ENCODE results near the gene SPTB. TPM values are rescaled to one million over a fixed set of nuclear protein-coding genes. Genes with fewer than 3 reads are reported as not detected.

Gene SPTB
- total RNA-seq = 1 to 10 TPM; 5.4 to 7.9 TPM
- polyA plus RNA-seq = 1 to 10 TPM; 1.1 to 1.5 TPM
- long read RNA-seq, donor 1, partial matches to known transcripts = 7 of 39 reads
- long read RNA-seq, donor 1, other reads (novel, unspliced or antisense) = 32 of 39 reads
- long read RNA-seq, donor 2, full-length matches to known transcripts = 1 of 13 reads
- long read RNA-seq, donor 2, partial matches to known transcripts = 3 of 13 reads
- long read RNA-seq, donor 2, other reads (novel, unspliced or antisense) = 9 of 13 reads

DNA sequence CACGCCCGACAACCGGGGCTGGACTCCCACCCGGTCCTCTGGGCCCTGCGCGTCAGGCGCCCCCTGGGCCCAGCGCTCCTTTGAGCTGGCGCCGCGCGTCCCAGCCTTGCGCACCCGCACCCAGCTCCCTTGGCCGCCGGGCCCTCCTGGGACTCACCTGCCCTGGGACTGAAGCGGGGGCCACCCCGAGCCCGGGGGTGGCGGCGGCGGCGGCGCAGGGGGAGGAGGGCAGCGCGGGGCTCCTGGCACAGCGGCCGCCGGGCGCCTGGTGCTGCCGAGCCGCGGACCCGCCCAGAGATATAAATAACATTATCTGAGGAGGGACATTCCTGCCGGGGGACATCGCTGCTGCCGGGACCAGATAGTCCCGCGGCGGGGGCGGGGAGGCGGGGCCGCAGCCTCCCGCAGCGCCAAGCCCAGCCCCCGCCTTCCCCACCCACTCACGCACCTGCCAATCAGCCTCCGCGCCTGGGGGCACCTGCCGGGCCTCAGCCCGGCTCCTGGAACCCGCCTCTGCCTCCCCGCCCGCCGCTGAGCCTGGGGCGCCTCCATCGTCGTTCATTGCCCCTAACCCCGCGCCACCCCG, at the start of gene SPTB:
SPTB (minus strand) TSS at position 273 of the 586 bp plus-strand sequence. CDS start 56,813 bp downstream, outside the sequence.
- intact Hi-C loops (cut with DNase I) = loop anchor here (10.0 kb wide), 1 partner anchor 205 kb away; no protein-coding TSS in a partner anchor
- H3K36me3 ChIP-seq (ENCODE audit: control insufficient read depth in 1 of 2, insufficient read depth in 2 of 2, low read length in 1 of 2) = no peaks in the 10 kb centered on the region
- no peaks in the 10 kb centered on the region for H3K4me1 ChIP-seq (ENCODE audit: control insufficient read depth in 1 of 2, insufficient read depth in 2 of 2, low read length in 2 of 2)
- H3K27ac ChIP-seq (ENCODE audit: low read depth in 1 of 2, low read length in 2 of 2) = no peak within 1 kb of the TSS
- no peaks in the 10 kb centered on the region for H3K9me3 ChIP-seq (ENCODE audit: control insufficient read depth, low read length)
- DNase-seq = peak in 1 of 2 donors; percentile 73
- peaks cover 0 to 1% of the 10 kb centered on the region in 2 donors for H3K27me3 ChIP-seq (ENCODE audit: control insufficient read depth in 1 of 2, insufficient read depth in 2 of 2, low read length in 1 of 2)
- peak; percentile 59 for ATAC-seq (ENCODE audit: low FRiP score)
- 1% methylated on average over 46 to 61 of the region's 61 CpGs for WGBS, 2 donors
- peak within 1 kb of the TSS; percentile 63 to 94 for H3K4me3 ChIP-seq (ENCODE audit: low read length in 2 of 2)

DNA sequence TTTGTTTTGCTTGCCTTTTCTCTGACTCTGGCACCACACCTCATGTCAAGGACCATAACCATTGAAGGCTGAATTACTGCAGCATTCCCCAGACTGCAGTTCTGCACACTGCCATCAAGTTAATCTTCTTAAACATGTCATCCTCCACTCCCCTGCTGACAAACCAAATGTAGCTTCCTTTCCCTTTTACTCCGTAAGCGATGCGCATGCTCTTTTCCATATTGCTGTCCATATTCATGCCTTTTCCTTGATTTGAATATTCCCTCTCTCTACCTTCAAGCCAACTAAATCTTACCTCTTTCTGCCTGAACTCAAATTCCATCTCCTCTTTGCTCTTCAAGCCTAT, 49.3 kb upstream of the SPTB start:
- intact Hi-C loops (cut with DNase I) = no loop called here
- 92 to 96% methylated on average over 3 of the region's 3 CpGs for WGBS, 2 donors
- no peak overlapping the region for H3K27ac ChIP-seq (ENCODE audit: low read depth in 1 of 2, low read length in 2 of 2)
- H3K9me3 ChIP-seq (ENCODE audit: control insufficient read depth, low read length) = no peaks in the 10 kb centered on the region
- peaks cover 6 to 12% of the 10 kb centered on the region in 2 donors for H3K4me1 ChIP-seq (ENCODE audit: control insufficient read depth in 1 of 2, insufficient read depth in 2 of 2, low read length in 2 of 2)
- H3K27me3 ChIP-seq (ENCODE audit: control insufficient read depth in 1 of 2, insufficient read depth in 2 of 2, low read length in 1 of 2) = no peaks in the 10 kb centered on the region
- no peak overlapping the region for H3K4me3 ChIP-seq (ENCODE audit: low read length in 2 of 2)
- no peaks in the 10 kb centered on the region for H3K36me3 ChIP-seq (ENCODE audit: control insufficient read depth in 1 of 2, insufficient read depth in 2 of 2, low read length in 1 of 2)
- DNase-seq (no peak), ATAC-seq (ENCODE audit: low FRiP score) (no peak)

DNA sequence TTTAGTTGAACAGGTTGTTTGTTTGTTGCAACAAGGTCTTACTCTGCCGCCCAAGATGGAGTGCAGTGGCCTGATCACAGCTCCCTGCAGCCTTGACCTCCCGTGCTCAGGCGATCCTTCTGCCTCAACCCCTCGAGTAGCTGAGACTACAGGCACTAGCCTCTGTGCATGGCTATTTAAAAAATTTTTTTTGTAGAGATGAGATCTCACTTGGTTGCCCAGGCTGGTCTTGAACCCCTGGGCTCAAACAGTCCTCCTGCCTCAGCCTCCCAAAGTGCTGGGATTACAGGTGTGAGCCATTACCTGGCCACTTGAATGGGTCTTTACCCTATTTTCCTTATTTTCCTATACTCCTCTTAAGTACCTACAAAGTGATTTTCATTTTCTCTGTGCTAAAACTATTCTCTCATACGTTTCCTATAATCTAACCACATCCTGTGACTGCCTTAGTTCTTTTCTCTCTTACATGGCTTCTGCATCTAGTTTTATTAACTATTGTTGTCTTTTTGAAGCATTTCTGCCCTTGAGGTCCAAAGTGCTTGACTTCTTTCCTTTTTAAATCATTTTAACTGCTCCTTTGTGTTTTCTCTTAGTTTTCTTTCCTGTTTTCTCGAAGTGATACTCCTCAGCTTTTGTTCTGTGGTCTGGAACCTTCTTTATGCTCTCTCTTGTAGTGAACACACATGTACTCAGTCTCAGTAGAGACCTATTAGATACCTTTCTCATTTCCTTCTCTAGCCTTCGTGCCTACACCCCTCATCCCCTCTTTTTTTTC, 48.7 kb upstream of the SPTB start:
- Histone ChIP-seq H3K27ac (ENCODE audit: low read depth in 1 of 2, low read length in 2 of 2) (no peak overlapping the region), H3K36me3 (ENCODE audit: control insufficient read depth in 1 of 2, insufficient read depth in 2 of 2, low read length in 1 of 2) (no peaks in the 10 kb centered on the region), H3K9me3 (ENCODE audit: control insufficient read depth, low read length) (no peaks in the 10 kb centered on the region), H3K4me3 (ENCODE audit: low read length in 2 of 2) (no peak overlapping the region), H3K27me3 (ENCODE audit: control insufficient read depth in 1 of 2, insufficient read depth in 2 of 2, low read length in 1 of 2) (no peaks in the 10 kb centered on the region), H3K4me1 (ENCODE audit: control insufficient read depth in 1 of 2, insufficient read depth in 2 of 2, low read length in 2 of 2) (peaks cover 6 to 12% of the 10 kb centered on the region in 2 donors)
- DNase-seq (no peak), ATAC-seq (ENCODE audit: low FRiP score) (no peak)
- 78% methylated on average over 7 of the region's 7 CpGs for WGBS, 2 donors
- intact Hi-C loops (cut with DNase I) = no loop called here

DNA sequence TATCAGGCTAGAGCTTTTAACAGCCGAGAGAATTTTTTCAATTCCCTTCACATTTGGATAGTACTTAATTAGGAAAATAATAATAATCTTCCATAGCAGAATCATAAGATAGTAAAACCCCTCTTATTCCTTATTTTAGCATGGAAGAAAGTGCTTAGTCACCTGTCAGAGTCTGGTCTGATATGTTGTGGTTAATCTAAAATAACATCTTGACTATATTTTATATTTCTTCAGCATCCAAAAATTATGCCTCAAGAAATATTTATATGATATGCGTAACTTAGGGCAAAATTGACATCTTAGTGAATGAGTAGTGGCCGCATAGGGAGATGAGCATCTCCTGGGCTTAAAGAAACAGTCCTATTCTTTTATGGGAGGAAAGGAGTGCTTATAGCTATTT, 47.3 kb upstream of the SPTB start:
- Histone ChIP-seq H3K36me3 (ENCODE audit: control insufficient read depth in 1 of 2, insufficient read depth in 2 of 2, low read length in 1 of 2) (no peaks in the 10 kb centered on the region), H3K27ac (ENCODE audit: low read depth in 1 of 2, low read length in 2 of 2) (no peak overlapping the region), H3K27me3 (ENCODE audit: control insufficient read depth in 1 of 2, insufficient read depth in 2 of 2, low read length in 1 of 2) (no peaks in the 10 kb centered on the region), H3K9me3 (ENCODE audit: control insufficient read depth, low read length) (no peaks in the 10 kb centered on the region), H3K4me1 (ENCODE audit: control insufficient read depth in 1 of 2, insufficient read depth in 2 of 2, low read length in 2 of 2) (peaks cover 6 to 12% of the 10 kb centered on the region in 2 donors), H3K4me3 (ENCODE audit: low read length in 2 of 2) (no peak overlapping the region)
- no peak for ATAC-seq (ENCODE audit: low FRiP score)
- intact Hi-C loops (cut with DNase I) = no loop called here
- no peak for DNase-seq
- WGBS, 2 donors = 66 to 71% methylated on average over 3 of the region's 3 CpGs

DNA sequence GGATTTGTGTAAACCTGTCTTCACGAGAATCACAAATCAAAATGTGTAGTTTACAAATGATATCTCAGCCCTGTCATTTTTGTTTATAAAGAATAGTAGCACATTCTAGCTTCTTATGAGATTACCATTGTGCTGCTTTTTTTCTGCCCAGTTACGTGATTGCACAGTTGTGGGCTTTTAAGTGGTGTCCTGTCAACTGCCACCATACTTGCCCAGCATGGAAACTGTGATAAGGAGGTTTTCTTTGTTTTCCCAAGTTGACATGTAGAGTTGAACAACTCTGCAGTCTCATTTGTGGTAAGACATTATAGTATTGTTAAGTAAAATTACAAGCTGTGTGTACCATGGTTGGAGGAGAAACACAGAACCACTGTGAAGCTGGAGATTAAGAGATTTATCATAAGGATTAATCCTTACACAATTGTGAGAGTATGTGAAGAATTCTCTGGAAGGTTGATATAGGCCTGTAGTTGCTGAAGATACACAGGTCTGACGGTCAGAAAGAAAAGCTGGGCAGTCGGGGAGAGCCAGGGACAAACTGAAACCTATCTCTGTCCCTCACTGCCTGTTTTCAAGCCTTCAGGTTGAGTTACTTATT, 46.8 kb upstream of the SPTB start:
- peaks cover 6 to 12% of the 10 kb centered on the region in 2 donors for H3K4me1 ChIP-seq (ENCODE audit: control insufficient read depth in 1 of 2, insufficient read depth in 2 of 2, low read length in 2 of 2)
- H3K36me3 ChIP-seq (ENCODE audit: control insufficient read depth in 1 of 2, insufficient read depth in 2 of 2, low read length in 1 of 2) = no peaks in the 10 kb centered on the region
- ATAC-seq (ENCODE audit: low FRiP score) (no peak), DNase-seq (no peak)
- intact Hi-C loops (cut with DNase I) = no loop called here
- no peak overlapping the region for H3K27ac ChIP-seq (ENCODE audit: low read depth in 1 of 2, low read length in 2 of 2)
- H3K27me3 ChIP-seq (ENCODE audit: control insufficient read depth in 1 of 2, insufficient read depth in 2 of 2, low read length in 1 of 2) = no peaks in the 10 kb centered on the region
- 45 to 50% methylated on average over 4 of the region's 4 CpGs for WGBS, 2 donors
- no peak overlapping the region for H3K4me3 ChIP-seq (ENCODE audit: low read length in 2 of 2)
- no peaks in the 10 kb centered on the region for H3K9me3 ChIP-seq (ENCODE audit: control insufficient read depth, low read length)

DNA sequence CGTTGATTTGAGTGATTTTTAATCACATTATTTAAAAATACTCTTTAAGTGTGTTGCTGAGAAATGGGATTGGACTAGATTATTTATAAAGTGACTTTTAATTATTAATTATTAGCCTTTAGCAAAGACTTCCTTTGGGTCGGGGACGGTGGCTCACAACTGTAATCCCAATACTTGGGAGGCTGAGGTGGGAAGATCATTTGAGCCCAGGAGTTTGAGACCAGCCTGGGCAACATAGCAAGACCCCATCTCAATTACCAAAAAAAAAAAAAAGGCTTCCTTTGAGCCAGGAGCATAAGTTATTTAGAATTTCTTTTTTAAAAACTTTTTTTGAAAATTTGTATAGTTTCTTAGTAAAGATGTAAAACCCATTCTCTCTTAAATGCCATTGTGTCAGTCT, 43.3 kb upstream of the SPTB start:
- H3K27me3 ChIP-seq (ENCODE audit: control insufficient read depth in 1 of 2, insufficient read depth in 2 of 2, low read length in 1 of 2) = no peaks in the 10 kb centered on the region
- WGBS, 2 donors = 86 to 92% methylated on average over 3 of the region's 3 CpGs
- no peaks in the 10 kb centered on the region for H3K9me3 ChIP-seq (ENCODE audit: control insufficient read depth, low read length)
- peaks cover 3 to 7% of the 10 kb centered on the region in 2 donors for H3K4me1 ChIP-seq (ENCODE audit: control insufficient read depth in 1 of 2, insufficient read depth in 2 of 2, low read length in 2 of 2)
- intact Hi-C loops (cut with DNase I) = no loop called here
- no peaks in the 10 kb centered on the region for H3K36me3 ChIP-seq (ENCODE audit: control insufficient read depth in 1 of 2, insufficient read depth in 2 of 2, low read length in 1 of 2)
- DNase-seq (no peak), ATAC-seq (ENCODE audit: low FRiP score) (no peak)
- H3K27ac ChIP-seq (ENCODE audit: low read depth in 1 of 2, low read length in 2 of 2) = no peak overlapping the region
- H3K4me3 ChIP-seq (ENCODE audit: low read length in 2 of 2) = no peak overlapping the region

DNA sequence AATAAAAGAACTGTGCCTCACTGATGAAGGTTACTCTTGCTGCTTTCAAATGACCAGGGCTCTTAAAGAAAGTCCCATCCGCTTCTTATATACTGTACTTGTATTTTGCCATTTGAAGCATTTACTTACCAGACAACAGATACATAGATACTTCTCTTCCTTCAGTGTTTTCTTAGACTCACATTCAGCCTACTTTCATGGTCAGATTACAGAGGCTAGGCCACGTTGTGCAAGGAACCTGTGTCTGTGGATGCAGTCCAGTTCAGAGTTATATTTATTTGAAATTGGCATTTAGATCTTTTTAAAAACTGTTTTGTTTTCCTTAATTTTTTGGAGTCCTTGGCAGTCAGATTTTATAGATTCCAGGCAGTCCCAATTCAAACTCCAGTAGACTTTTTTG, 40.8 kb upstream of the SPTB start:
- H3K36me3 ChIP-seq (ENCODE audit: control insufficient read depth in 1 of 2, insufficient read depth in 2 of 2, low read length in 1 of 2) = no peaks in the 10 kb centered on the region
- no peak overlapping the region for H3K4me3 ChIP-seq (ENCODE audit: low read length in 2 of 2)
- peaks cover under 1 to 7% of the 10 kb centered on the region in 2 donors for H3K4me1 ChIP-seq (ENCODE audit: control insufficient read depth in 1 of 2, insufficient read depth in 2 of 2, low read length in 2 of 2)
- DNase-seq (no peak), ATAC-seq (ENCODE audit: low FRiP score) (no peak)
- no peaks in the 10 kb centered on the region for H3K27me3 ChIP-seq (ENCODE audit: control insufficient read depth in 1 of 2, insufficient read depth in 2 of 2, low read length in 1 of 2)
- peak overlapping the region; percentile 57 to 67 for H3K27ac ChIP-seq (ENCODE audit: low read depth in 1 of 2, low read length in 2 of 2)
- H3K9me3 ChIP-seq (ENCODE audit: control insufficient read depth, low read length) = no peaks in the 10 kb centered on the region
- intact Hi-C loops (cut with DNase I) = no loop called here
- 7 to 27% methylated on average over 2 of the region's 2 CpGs for WGBS, 2 donors

DNA sequence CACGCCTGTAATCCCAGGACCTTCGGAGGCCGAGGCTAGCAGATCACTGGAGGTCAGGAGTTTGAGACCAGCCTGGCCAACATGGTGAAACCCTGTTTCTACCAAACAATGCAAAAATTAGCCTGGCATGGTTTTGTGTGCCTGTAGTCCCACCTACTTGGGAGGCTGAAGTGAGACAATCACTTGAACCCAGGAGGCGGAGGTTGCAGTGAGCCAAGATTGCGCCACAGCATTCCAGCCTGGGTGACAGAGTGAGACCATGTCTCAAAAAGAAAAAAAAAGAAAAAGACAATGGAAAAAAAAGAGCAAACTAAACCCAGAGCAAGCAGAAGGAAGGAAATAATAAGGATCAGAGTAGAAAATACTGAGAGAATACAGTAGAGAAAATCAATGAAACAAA, 39.9 kb upstream of the SPTB start:
- no peaks in the 10 kb centered on the region for H3K36me3 ChIP-seq (ENCODE audit: control insufficient read depth in 1 of 2, insufficient read depth in 2 of 2, low read length in 1 of 2)
- 22 to 23% methylated on average over 5 of the region's 5 CpGs for WGBS, 2 donors
- intact Hi-C loops (cut with DNase I) = loop anchor here in 1 of 2 donors (10.0 kb wide), 1 partner anchor 375 kb away; the partner anchor contains the start of genes HSPA2 and PPP1R36
- DNase-seq (peak in 1 of 2 donors; percentile 65), ATAC-seq (ENCODE audit: low FRiP score) (no peak)
- H3K4me1 ChIP-seq (ENCODE audit: control insufficient read depth in 1 of 2, insufficient read depth in 2 of 2, low read length in 2 of 2) = peaks cover 6 to 7% of the 10 kb centered on the region in 2 donors
- no peak overlapping the region for H3K4me3 ChIP-seq (ENCODE audit: low read length in 2 of 2)
- no peaks in the 10 kb centered on the region for H3K27me3 ChIP-seq (ENCODE audit: control insufficient read depth in 1 of 2, insufficient read depth in 2 of 2, low read length in 1 of 2)
- H3K9me3 ChIP-seq (ENCODE audit: control insufficient read depth, low read length) = no peaks in the 10 kb centered on the region
- peak overlapping the region in 1 of 2 donors; percentile 92 for H3K27ac ChIP-seq (ENCODE audit: low read depth in 1 of 2, low read length in 2 of 2)
